OCI-LY1 (cell line): ENCODE measurements around the gene VWA5B1.

Source experiments
- H2AFZ ChIP-seq: fragments of 200-600 bp; sonication (generic), shearing (Covaris generic); 2 replicates; pipeline ENCODE4 v1.6.0; 2014; ENCODE audit warnings: antibody characterized with exemption, mild to moderate bottlenecking, low read length
- H3F3A ChIP-seq: fragments of 200-600 bp; sonication (generic), shearing (Covaris generic); 2 replicates; pipeline ENCODE4 v1.6.0; 2014; ENCODE audit warnings: mild to moderate bottlenecking, antibody characterized with exemption, low read length, moderate library complexity; ENCODE audit not compliant: insufficient read depth
- H3K27ac ChIP-seq: fragments of 200-600 bp; sonication (generic); 2 replicates; pipeline ENCODE4 v1.5.1; 2014; ENCODE audit warnings: low read length, mixed run types, mild to moderate bottlenecking, low read depth; ENCODE audit not compliant: poor library complexity, severe bottlenecking
- H3K27me3 ChIP-seq: fragments of 200-600 bp; sonication (generic); 2 replicates; pipeline ENCODE4 v1.6.0; 2014; ENCODE audit warnings: antibody characterized with exemption, mild to moderate bottlenecking, low read length, moderate library complexity; ENCODE audit not compliant: insufficient read depth
- H3K36me3 ChIP-seq: fragments of 200-600 bp; sonication (generic); 2 replicates; pipeline ENCODE4 v1.6.1; 2014; ENCODE audit warnings: mild to moderate bottlenecking, antibody characterized with exemption, low read length, moderate library complexity, mixed read lengths; ENCODE audit not compliant: insufficient read depth
- H3K4me1 ChIP-seq: fragments of 200-600 bp; sonication (generic); 2 replicates; pipeline ENCODE4 v1.5.1; 2014; ENCODE audit warnings: mild to moderate bottlenecking, low read length, moderate library complexity; ENCODE audit not compliant: insufficient read depth, severe bottlenecking
- H3K4me2 ChIP-seq: fragments of 200-600 bp; sonication (generic), shearing (Covaris generic); 2 replicates; pipeline ENCODE4 v1.6.1; 2014; ENCODE audit warnings: low read length
- H3K4me3 ChIP-seq: fragments of 200-600 bp; sonication (generic); 2 replicates; pipeline ENCODE4 v1.5.1; 2014; ENCODE audit warnings: low read length, low read depth, mild to moderate bottlenecking, mixed read lengths; ENCODE audit not compliant: poor library complexity, severe bottlenecking
- H3K79me2 ChIP-seq: fragments of 200-600 bp; shearing (Covaris generic); 2 replicates; pipeline ENCODE4 v1.6.1; 2016; ENCODE audit warnings: mixed run types, low read length, mixed read lengths; ENCODE audit not compliant: insufficient read depth
- H3K9ac ChIP-seq: fragments of 200-600 bp; sonication (generic), shearing (Covaris generic); 2 replicates; pipeline ENCODE4 v1.6.1; 2014; ENCODE audit warnings: mild to moderate bottlenecking, low read length, mixed read lengths
- H3K9me2 ChIP-seq: fragments of 200-600 bp; sonication (generic), shearing (Covaris generic); 2 replicates; pipeline ENCODE4 v1.6.1; 2014; ENCODE audit warnings: low read depth, mild to moderate bottlenecking, low read length, mixed read lengths
- H3K9me3 ChIP-seq: fragments of 200-600 bp; shearing (Covaris generic); 2 replicates; pipeline ENCODE4 v1.6.1; 2014; ENCODE audit warnings: low read length, mixed read lengths
- H4K20me1 ChIP-seq: fragments of 200-600 bp; sonication (generic), shearing (Covaris generic); 2 replicates; pipeline ENCODE4 v1.6.0; 2016; ENCODE audit warnings: mild to moderate bottlenecking, low read length; ENCODE audit not compliant: insufficient read depth
- EZH2 ChIP-seq: fragments of 200-600 bp; sonication (generic), shearing (Covaris generic); IDR thresholded peaks from 2 replicates; pipeline ENCODE4 v1.8.0; 2017; ENCODE audit warnings: borderline replicate concordance, mixed run types, mild to moderate bottlenecking, antibody characterized with exemption, low read length, moderate library complexity, mixed read lengths
- TF ChIP-seq, protein P1 (sequence below): fragments of 200-600 bp; sonication (generic), shearing (Covaris generic); IDR thresholded peaks from 2 replicates; pipeline ENCODE4 v1.5.1; 2017; ENCODE audit warnings: mild to moderate bottlenecking, antibody characterized with exemption, low read length, moderate library complexity, mixed read lengths

VWA5B1 gene

DNA sequence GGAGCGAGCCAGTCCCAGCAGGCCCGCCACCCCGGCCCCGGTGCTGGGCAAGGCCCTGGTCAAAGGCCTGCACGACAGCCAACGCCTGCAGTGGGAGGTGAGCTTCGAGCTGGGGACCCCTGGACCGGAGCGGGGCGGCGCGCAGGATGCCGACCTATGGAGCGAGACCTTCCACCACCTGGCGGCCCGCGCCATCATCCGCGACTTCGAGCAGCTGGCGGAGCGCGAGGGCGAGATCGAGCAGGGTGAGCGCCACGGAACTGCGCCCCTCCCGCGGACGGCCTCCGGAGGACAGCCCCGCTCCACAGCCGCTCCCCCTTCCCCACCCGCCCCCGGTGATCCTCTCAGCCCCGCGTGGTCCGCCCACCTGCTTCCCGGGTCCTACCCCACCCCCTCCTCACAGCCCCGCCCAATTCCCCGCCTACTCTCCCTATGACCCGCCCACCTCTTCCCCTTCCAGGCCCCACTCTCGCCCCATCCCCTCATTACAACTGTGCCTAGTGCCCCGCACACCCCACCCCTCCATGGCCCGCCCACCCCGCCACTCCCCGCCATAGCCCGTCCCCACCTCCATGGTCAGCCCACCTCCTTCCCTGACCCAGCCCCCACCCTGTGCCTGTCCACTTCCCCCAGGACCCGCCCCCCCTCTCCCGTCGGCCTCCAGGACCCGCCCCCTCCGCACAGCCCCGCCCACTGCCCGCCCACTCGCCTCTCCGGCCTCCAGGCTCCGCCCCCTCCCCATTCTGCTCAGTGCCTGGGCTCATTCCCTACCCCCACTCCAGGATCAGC lies 52.7 kb downstream of the VWA5B1 start:
- Histone ChIP-seq H2AFZ (no peak overlapping the region), H3K4me3 (no peak overlapping the region), H3K4me2 (no peak overlapping the region), H3F3A (no peaks in the 10 kb centered on the region), H3K9me2 (no peaks in the 10 kb centered on the region), H3K36me3 (no peaks in the 10 kb centered on the region), H4K20me1 (no peaks in the 10 kb centered on the region), H3K27ac (no peak overlapping the region), H3K9ac (no peak overlapping the region), H3K79me2 (no peaks in the 10 kb centered on the region), H3K27me3 (no peaks in the 10 kb centered on the region), H3K4me1 (no peaks in the 10 kb centered on the region), H3K9me3 (no peaks in the 10 kb centered on the region)
- TF ChIP-seq, protein P1, sequence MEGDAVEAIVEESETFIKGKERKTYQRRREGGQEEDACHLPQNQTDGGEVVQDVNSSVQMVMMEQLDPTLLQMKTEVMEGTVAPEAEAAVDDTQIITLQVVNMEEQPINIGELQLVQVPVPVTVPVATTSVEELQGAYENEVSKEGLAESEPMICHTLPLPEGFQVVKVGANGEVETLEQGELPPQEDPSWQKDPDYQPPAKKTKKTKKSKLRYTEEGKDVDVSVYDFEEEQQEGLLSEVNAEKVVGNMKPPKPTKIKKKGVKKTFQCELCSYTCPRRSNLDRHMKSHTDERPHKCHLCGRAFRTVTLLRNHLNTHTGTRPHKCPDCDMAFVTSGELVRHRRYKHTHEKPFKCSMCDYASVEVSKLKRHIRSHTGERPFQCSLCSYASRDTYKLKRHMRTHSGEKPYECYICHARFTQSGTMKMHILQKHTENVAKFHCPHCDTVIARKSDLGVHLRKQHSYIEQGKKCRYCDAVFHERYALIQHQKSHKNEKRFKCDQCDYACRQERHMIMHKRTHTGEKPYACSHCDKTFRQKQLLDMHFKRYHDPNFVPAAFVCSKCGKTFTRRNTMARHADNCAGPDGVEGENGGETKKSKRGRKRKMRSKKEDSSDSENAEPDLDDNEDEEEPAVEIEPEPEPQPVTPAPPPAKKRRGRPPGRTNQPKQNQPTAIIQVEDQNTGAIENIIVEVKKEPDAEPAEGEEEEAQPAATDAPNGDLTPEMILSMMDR = no peak
- TF ChIP-seq EZH2 = no peak

DNA sequence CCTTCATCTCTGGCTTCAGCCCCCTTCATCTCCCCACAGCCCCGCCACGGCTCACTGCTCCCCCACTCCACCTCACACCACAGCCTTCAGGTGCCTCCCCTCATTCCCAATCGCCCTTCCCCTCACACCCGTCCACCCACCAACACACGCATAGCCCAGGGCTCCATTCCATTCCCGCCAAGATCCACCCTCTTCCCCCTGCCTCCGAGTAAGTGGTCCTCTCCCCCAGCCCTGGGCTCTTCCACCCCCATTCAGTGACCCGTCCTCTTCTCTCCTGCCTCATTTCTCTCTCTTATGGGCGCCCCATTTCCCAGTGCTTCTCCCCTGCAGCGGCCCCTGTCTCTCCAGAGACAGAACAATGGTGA lies 53.2 kb downstream of the VWA5B1 start:
- no peaks in the 10 kb centered on the region for H3K4me1 ChIP-seq
- no peak overlapping the region for H3K4me2 ChIP-seq
- no peaks in the 10 kb centered on the region for H3K9me2 ChIP-seq
- no peak overlapping the region for H3K9ac ChIP-seq
- H3K9me3 ChIP-seq = no peaks in the 10 kb centered on the region
- H3K27ac ChIP-seq = no peak overlapping the region
- no peaks in the 10 kb centered on the region for H3K27me3 ChIP-seq
- H3F3A ChIP-seq = no peaks in the 10 kb centered on the region
- no peaks in the 10 kb centered on the region for H3K36me3 ChIP-seq
- H3K79me2 ChIP-seq = no peaks in the 10 kb centered on the region
- H3K4me3 ChIP-seq = no peak overlapping the region
- H2AFZ ChIP-seq = no peak overlapping the region
- TF ChIP-seq, protein P1 = no peak
- TF ChIP-seq EZH2 = no peak
- H4K20me1 ChIP-seq = no peaks in the 10 kb centered on the region

DNA sequence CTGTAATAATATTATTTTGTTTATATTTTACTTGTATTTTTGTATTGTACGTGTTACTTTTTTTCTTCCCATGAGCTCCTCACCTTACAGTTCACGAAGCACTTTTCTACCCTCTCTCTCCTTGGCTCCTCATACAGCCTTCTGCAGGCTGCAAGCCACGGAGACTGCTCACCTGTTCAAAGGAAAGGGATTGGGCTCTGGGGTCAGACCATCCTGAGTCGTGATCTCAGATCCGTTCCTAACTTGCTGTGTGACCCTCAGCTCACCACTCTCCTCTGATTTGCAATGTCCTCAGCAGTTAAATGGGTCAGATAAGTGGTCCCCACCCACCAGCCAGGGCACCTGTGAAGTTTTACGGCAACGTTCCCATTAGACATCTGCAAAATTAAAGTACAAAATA lies 54.1 kb downstream of the VWA5B1 start:
- H3K9me3 ChIP-seq = no peaks in the 10 kb centered on the region
- no peaks in the 10 kb centered on the region for H3K9me2 ChIP-seq
- H2AFZ ChIP-seq = no peak overlapping the region
- no peak overlapping the region for H3K9ac ChIP-seq
- no peaks in the 10 kb centered on the region for H3F3A ChIP-seq
- H3K4me1 ChIP-seq = no peaks in the 10 kb centered on the region
- H3K36me3 ChIP-seq = no peaks in the 10 kb centered on the region
- no peak overlapping the region for H3K4me2 ChIP-seq
- TF ChIP-seq, protein P1 = no peak
- TF ChIP-seq EZH2 = no peak
- H4K20me1 ChIP-seq = no peaks in the 10 kb centered on the region
- H3K4me3 ChIP-seq = no peak overlapping the region
- no peak overlapping the region for H3K27ac ChIP-seq
- H3K27me3 ChIP-seq = no peaks in the 10 kb centered on the region
- no peaks in the 10 kb centered on the region for H3K79me2 ChIP-seq
